Spleen (tissue), 11 donors: ENCODE measurements around the gene PPP2R5E. TPM values are rescaled to one million over a fixed set of nuclear protein-coding genes. Genes with fewer than 3 reads are reported as not detected.

Experiments
- DNase-seq: peaks from one replicate; pipeline ENCODE4 v3.0.0-alpha.2; 2020
- H3K27ac ChIP-seq, 8 donors: fragments of 200-600 bp; sonication (generic) in 7 of 8; 1 replicate in 4 of 8; 2 replicates in 4 of 8; pipeline versions ENCODE4 v1.5.0 to v1.8.0; 2016 to 2021; ENCODE audit warnings: inconsistent platforms in 4 of 8, mild to moderate bottlenecking in 4 of 8, moderate library complexity in 1 of 8
- H3K27me3 ChIP-seq, 7 donors: fragments of 200-600 bp; sonication (generic) in 6 of 7; replicated peaks in 1 of 7; 1 replicate in 4 of 7; 2 replicates in 3 of 7; pipeline versions ENCODE4 v1.5.0 to v1.8.0; 2016 to 2021; ENCODE audit warnings: inconsistent platforms in 3 of 7, mild to moderate bottlenecking in 1 of 7
- H3K36me3 ChIP-seq, 6 donors: fragments of 200-600 bp; sonication (generic) in 5 of 6; 1 replicate in 4 of 6; 2 replicates in 2 of 6; pipeline versions ENCODE4 v1.5.0 to v1.8.0; 2016 to 2021; ENCODE audit warnings: inconsistent platforms in 2 of 6
- H3K4me1 ChIP-seq, 6 donors: fragments of 200-600 bp; sonication (generic) in 5 of 6; 1 replicate in 3 of 6; 2 replicates in 3 of 6; pipeline versions ENCODE4 v1.5.0 to v1.8.0; 2016 to 2021; ENCODE audit warnings: inconsistent platforms in 3 of 6
- H3K4me3 ChIP-seq, 8 donors: fragments of 200-600 bp; sonication (generic) in 7 of 8; 1 replicate in 4 of 8; 2 replicates in 4 of 8; pipeline versions ENCODE4 v1.5.0 to v1.8.0; 2016 to 2021; ENCODE audit warnings: inconsistent platforms in 4 of 8, mild to moderate bottlenecking in 4 of 8, moderate library complexity in 2 of 8
- H3K9me3 ChIP-seq, 8 donors: fragments of 200-600 bp; sonication (generic) in 7 of 8; 1 replicate in 4 of 8; 2 replicates in 4 of 8; pipeline versions ENCODE4 v1.5.0 to v1.8.0; 2016 to 2021; ENCODE audit warnings: inconsistent platforms in 4 of 8
- POLR2A ChIP-seq, 3 donors: fragments of 450-650 bp; IDR thresholded peaks; one replicate each; pipeline ENCODE4 v1.5.1; 2017; ENCODE audit warnings: antibody characterized with exemption in 3 of 3, mild to moderate bottlenecking in 1 of 3
- POLR2AphosphoS5 ChIP-seq, 3 donors: sonication (generic); formaldehyde crosslinking; IDR thresholded peaks; one replicate each; pipeline ENCODE4 v1.5.1; 2017; ENCODE audit warnings: antibody characterized with exemption in 3 of 3
- WGBS, 5 donors: extraction: QIAGEN DNeasy Blood & Tissue Kit in 3 of 5; methylation state at CpG; one replicate each; pipeline versions ENCODE4 v1.1.5 to v1.1.7; 2013 to 2018; 5-methylcytosine and 5-hydroxymethylcytosine counted together
- intact Hi-C: fragments of 100-400 bp; cut with DNase I; formaldehyde crosslinking; loops from one replicate; pipeline ENCODE4 v1.15.0; 2023; ENCODE audit warnings: low total_unique reads
- polyA plus RNA-seq, 3 donors: library from polyadenylated mRNA; stranded (reverse); fragments of 200-250 nt; gene quantifications; one replicate each; pipeline ENCODE4 v1.2.1, GENCODE V29; 2013
- total RNA-seq, 7 donors: library from RNA; depleted of rRNA in 3 of 7; stranded (reverse); fragments of >200 nt in 3 of 7; fragmentation: NEBNext Ultra II Directional in 4 of 7; extraction: Animal tissue kit (Norgen Biotek cat#: 25700) in 4 of 7; gene quantifications; one replicate each; pipeline versions ENCODE4 v1.1.0 to v1.2.1, GENCODE V29; 2016 to 2021
- TF ChIP-seq, protein P1 (sequence below), 11 experiments: fragments of 200-600 bp in 7 of 11; fragments of 450-650 bp in 4 of 11; sonication (generic) in 4 of 11; IDR thresholded peaks in 8 of 11; conservative IDR thresholded peaks in 3 of 11; 1 replicate in 7 of 11; 2 replicates in 4 of 11; pipeline versions ENCODE4 v1.4.0 to v1.8.0; 2016 to 2021; ENCODE audit warnings: antibody characterized with exemption in 11 of 11, inconsistent platforms in 4 of 11, mild to moderate bottlenecking in 1 of 11
- donor health status: healthy with polysubstance abuse.
- donor health status: DM: no; HTN: no; CAD: no; lungs with moderate emphysema.
- donor health status: DM: no; HTN: no; CAD: no.
- donor health status: Bipolar disorder and iron deficiency.
- donor health status: healthy.
- donor health status: DM: no; HTN: no; CAD: no.
- donor health status: DM: yes; HTN: yes; CAD: no.

Gene PPP2R5E
- total and polyA plus RNA-seq, 10 donors = 6.1 to 42.3 (median 29.1) TPM

DNA sequence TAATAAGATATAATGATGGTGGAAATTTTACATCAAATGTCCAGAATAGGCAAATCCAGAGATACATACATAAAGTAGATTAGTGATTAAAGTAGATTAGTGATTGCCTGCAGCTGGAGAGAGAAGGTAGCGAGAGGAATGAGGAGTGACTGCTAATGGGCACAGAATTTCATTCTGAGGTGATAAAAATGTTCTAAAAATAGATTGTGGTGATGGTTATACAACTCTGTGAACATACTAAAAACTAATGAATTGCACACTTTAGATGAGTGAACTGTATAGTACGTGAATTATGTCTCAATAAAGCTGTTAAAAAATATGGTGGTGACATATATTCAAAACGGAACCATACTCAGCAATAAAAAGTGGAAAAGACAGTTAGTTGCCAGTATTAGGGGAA lies 41.7 kb downstream of the PPP2R5E start:
- no peaks in the 10 kb centered on the region for H3K27me3 ChIP-seq
- no peaks in the 10 kb centered on the region for H3K9me3 ChIP-seq
- TF ChIP-seq POLR2AphosphoS5 (IDR thresholded peaks at IDR 0.05) (no peak), POLR2A (IDR thresholded peaks at IDR 0.05) (no peak)
- TF ChIP-seq, protein P1, sequence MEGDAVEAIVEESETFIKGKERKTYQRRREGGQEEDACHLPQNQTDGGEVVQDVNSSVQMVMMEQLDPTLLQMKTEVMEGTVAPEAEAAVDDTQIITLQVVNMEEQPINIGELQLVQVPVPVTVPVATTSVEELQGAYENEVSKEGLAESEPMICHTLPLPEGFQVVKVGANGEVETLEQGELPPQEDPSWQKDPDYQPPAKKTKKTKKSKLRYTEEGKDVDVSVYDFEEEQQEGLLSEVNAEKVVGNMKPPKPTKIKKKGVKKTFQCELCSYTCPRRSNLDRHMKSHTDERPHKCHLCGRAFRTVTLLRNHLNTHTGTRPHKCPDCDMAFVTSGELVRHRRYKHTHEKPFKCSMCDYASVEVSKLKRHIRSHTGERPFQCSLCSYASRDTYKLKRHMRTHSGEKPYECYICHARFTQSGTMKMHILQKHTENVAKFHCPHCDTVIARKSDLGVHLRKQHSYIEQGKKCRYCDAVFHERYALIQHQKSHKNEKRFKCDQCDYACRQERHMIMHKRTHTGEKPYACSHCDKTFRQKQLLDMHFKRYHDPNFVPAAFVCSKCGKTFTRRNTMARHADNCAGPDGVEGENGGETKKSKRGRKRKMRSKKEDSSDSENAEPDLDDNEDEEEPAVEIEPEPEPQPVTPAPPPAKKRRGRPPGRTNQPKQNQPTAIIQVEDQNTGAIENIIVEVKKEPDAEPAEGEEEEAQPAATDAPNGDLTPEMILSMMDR (IDR thresholded peaks at IDR 0.05 in 8 of 11, conservative IDR thresholded peaks at IDR 0.05 in 3 of 11) = no peak
- no peak overlapping the region for H3K27ac ChIP-seq
- peaks cover 0 to 13% (median 0%) of the 10 kb centered on the region in 6 donors for H3K36me3 ChIP-seq
- no peak overlapping the region for H3K4me3 ChIP-seq
- intact Hi-C loops = no loop called here
- peaks cover 0 to 80% (median 8%) of the 10 kb centered on the region in 6 donors for H3K4me1 ChIP-seq
- 81 to 88% (median 84%) methylated on average over 3 of the region's 3 CpGs for WGBS, 5 donors
- DNase-seq = no peak

DNA sequence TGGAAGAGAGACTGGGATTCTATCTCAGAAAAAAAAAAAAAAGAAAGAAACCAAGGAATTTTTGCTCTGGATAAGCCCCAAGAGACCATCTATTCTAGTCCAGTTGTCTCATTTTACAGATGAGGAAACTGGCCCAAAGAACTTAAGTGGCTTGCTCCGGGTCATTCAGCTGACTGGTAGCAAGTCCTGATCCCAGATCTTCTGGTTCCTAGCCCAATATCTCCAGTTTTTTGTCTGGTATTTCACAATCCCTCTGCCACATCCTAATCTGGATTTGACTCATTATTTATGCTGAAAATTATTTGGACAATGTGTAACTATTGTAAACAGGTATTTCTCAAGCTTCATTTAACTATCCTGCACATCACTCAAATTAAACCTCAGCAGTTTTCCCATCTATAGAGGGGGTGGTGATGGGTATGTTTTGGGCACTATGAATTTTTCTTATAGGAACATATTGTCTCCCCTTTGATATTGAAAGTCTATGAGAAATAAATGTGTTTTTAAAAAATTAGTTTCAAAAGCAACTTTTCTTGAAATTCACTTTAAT lies 43.4 kb downstream of the PPP2R5E start:
- H3K27ac ChIP-seq = peak overlapping the region in 1 of 8 donors; percentile 1
- intact Hi-C loops = no loop called here
- DNase-seq = no peak
- TF ChIP-seq, protein P1 (IDR thresholded peaks at IDR 0.05 in 8 of 11, conservative IDR thresholded peaks at IDR 0.05 in 3 of 11) = no peak
- TF ChIP-seq POLR2AphosphoS5 (IDR thresholded peaks at IDR 0.05) (no peak), POLR2A (IDR thresholded peaks at IDR 0.05) (no peak)
- H3K36me3 ChIP-seq = peaks cover 0 to 13% (median 0%) of the 10 kb centered on the region in 6 donors
- 74 to 85% (median 77%) methylated on average over 1 of the region's 1 CpG for WGBS, 5 donors
- H3K9me3 ChIP-seq = no peaks in the 10 kb centered on the region
- H3K27me3 ChIP-seq = no peaks in the 10 kb centered on the region
- H3K4me1 ChIP-seq = peaks cover 0 to 82% (median 8%) of the 10 kb centered on the region in 6 donors
- H3K4me3 ChIP-seq = no peak overlapping the region

DNA sequence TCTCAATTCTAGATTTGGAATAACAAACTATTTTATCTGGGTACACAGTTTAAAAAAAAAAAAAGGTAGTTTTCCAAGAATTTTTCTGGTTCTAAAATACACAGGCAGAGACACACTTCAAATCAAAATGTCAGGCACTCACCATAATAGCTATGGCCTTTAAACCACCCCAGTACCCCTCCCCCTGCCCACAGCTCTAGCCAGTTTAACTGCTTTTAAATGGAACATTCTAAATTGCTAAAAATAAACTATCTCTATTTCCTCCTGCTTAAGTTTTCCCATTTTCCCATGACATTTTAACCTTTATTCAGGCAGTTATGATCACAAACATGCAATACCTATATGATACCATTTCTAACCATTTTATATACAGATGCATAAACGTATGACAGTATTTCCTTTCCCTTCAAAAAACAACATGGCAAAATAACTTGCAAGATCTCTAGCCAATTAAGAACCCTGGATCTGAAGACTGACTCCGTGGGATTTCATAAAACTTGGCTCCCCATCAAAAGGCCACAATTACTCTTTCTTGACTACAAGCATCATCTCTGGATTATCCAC lies 46.3 kb downstream of the PPP2R5E start:
- Histone ChIP-seq H3K4me1 (peaks cover 0 to 74% (median 13%) of the 10 kb centered on the region in 6 donors), H3K36me3 (peaks cover 0 to 13% (median 0%) of the 10 kb centered on the region in 6 donors), H3K9me3 (no peaks in the 10 kb centered on the region), H3K4me3 (no peak overlapping the region), H3K27me3 (no peaks in the 10 kb centered on the region), H3K27ac (peak overlapping the region in 2 of 8 donors; percentile 9 to 31)
- WGBS, 5 donors = 63 to 74% (median 71%) methylated on average over 2 of the region's 2 CpGs
- DNase-seq = no peak
- intact Hi-C loops = no loop called here
- TF ChIP-seq POLR2AphosphoS5 (IDR thresholded peaks at IDR 0.05) (no peak), POLR2A (IDR thresholded peaks at IDR 0.05) (no peak)
- TF ChIP-seq, protein P1 (IDR thresholded peaks at IDR 0.05 in 8 of 11, conservative IDR thresholded peaks at IDR 0.05 in 3 of 11) = no peak

DNA sequence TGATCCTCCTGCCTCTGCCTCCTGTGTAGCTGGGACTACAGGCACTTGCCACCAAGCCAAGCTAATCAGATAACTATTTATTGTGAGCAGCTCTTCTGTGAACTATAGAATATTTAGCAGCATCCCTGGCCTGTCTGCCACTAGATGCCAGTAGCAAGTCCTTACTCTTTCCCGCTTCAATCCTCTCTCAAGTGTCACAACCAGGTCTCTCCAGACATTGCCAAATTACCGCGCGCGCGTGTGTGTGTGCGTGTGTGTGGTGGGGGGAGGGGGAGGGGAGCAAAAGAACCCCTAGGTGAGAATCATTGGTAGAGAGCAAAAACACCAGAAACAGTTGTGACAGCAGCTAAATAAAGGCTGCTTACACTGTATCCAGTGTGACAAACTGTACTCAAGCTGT lies 49.9 kb downstream of the PPP2R5E start:
- Histone ChIP-seq H3K4me1 (peaks cover 0 to 63% (median 9%) of the 10 kb centered on the region in 6 donors), H3K4me3 (no peak overlapping the region), H3K27ac (peak overlapping the region in 1 of 8 donors; percentile 32), H3K27me3 (no peaks in the 10 kb centered on the region), H3K36me3 (peaks cover 0 to 5% (median 0%) of the 10 kb centered on the region in 6 donors), H3K9me3 (no peaks in the 10 kb centered on the region)
- DNase-seq = no peak
- TF ChIP-seq, protein P1 (IDR thresholded peaks at IDR 0.05 in 8 of 11, conservative IDR thresholded peaks at IDR 0.05 in 3 of 11) = no peak
- TF ChIP-seq POLR2A (IDR thresholded peaks at IDR 0.05) (no peak), POLR2AphosphoS5 (IDR thresholded peaks at IDR 0.05) (no peak)
- intact Hi-C loops = no loop called here
- WGBS, 5 donors = 74 to 84% (median 81%) methylated on average over 7 of the region's 7 CpGs
